BLaER1 (cell line): Measurements from ENCODE around the gene NPAS3.

ENCODE experiments used
- H3K27ac ChIP-seq: shearing (Covaris generic); formaldehyde crosslinking; 2 replicates; pipeline ENCODE4 v1.8.1; 2022
- H3K27me3 ChIP-seq: shearing (Covaris generic); formaldehyde crosslinking; 2 replicates; pipeline ENCODE4 v1.8.1; 2022
- H3K36me3 ChIP-seq: shearing (Covaris generic); formaldehyde crosslinking; 2 replicates; pipeline ENCODE4 v1.8.1; 2022
- H3K4me1 ChIP-seq: shearing (Covaris generic); formaldehyde crosslinking; 2 replicates; pipeline ENCODE4 v1.8.1; 2022
- H3K4me2 ChIP-seq: shearing (Covaris generic); formaldehyde crosslinking; 2 replicates; pipeline ENCODE4 v1.8.1; 2022
- H3K4me3 ChIP-seq: shearing (Covaris generic); formaldehyde crosslinking; 2 replicates; pipeline ENCODE4 v1.8.1; 2022
- H3K9ac ChIP-seq: shearing (Covaris generic); formaldehyde crosslinking; 2 replicates; pipeline ENCODE4 v1.8.1; 2022
- H3K9me3 ChIP-seq: shearing (Covaris generic); formaldehyde crosslinking; 2 replicates; pipeline ENCODE4 v1.8.1; 2022
- H4K20me1 ChIP-seq: shearing (Covaris generic); formaldehyde crosslinking; 2 replicates; pipeline ENCODE4 v1.8.1; 2022
- Cebpa-rat ChIP-seq: shearing (Covaris generic); IDR thresholded peaks from 2 replicates; pipeline ENCODE4 v1.8.1; 2022

Gene NPAS3

DNA sequence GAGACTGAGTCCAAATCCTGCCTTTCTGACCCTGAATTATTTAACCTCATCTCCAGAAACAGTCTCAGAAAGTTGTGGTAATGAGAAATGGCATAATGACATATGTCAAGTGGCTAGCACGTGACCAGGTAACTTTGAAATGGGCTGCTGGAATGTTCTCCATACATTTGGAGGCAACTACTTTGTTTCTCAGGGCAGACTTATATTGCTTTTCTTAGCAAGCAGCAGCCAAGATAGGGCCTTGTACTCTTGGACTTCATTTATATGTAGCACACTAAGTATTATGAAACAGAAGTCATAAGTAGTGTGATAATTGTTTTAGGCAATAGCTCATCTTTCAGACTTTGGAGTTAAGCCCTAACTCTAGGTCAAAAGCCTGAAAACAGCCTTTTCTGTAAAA lies 494.7 kb downstream of the NPAS3 start:
- H3K27ac ChIP-seq = no peak overlapping the region
- H3K36me3 ChIP-seq = no peaks in the 10 kb centered on the region
- no peaks in the 10 kb centered on the region for H4K20me1 ChIP-seq
- H3K4me3 ChIP-seq = no peak overlapping the region
- H3K4me2 ChIP-seq = no peak overlapping the region
- H3K27me3 ChIP-seq = no peaks in the 10 kb centered on the region
- H3K4me1 ChIP-seq = peaks cover 17% of the 10 kb centered on the region
- no peaks in the 10 kb centered on the region for H3K9me3 ChIP-seq
- no peak overlapping the region for H3K9ac ChIP-seq
- no peak for TF ChIP-seq Cebpa-rat

DNA sequence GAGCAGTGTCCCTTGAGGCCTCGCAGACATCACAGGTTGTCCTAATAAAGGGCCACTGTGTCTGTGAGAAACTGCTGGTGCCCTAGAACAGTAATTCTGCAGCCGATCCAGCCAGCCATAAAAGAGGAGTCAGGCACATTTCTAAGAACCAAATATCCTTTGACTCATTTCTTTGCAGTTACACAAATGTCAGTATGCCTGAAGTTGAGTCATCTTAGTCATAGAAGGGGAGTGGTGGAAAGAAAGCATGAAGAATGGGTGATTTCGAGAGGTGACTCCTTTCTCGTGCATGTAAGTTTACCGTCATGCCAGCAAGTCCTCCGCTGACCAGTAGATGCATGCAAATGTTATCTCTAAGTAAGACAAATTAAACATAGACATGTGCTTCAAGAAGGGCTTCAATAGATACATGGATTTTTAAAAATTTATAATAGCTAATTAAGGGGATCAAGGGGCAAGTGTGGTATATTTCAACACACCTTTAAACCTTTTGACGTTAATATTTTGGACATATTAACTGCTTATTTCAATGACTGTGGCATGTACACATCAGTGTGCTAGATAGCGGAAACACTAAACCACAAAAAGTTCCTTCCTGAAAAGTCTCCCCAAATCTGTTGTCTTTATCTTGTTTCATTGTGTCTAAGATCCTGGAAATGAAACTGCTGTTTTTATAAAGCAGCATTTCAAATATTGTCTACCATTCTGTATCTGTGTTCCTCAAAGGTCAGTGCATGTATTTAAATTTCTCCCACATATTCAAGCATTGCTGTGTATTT lies 497.4 kb downstream of the NPAS3 start:
- no peak overlapping the region for H3K4me3 ChIP-seq
- no peak overlapping the region for H3K27ac ChIP-seq
- no peak overlapping the region for H3K9ac ChIP-seq
- H3K4me2 ChIP-seq = peak overlapping the region; percentile 41
- H3K4me1 ChIP-seq = peaks cover 17% of the 10 kb centered on the region
- no peaks in the 10 kb centered on the region for H3K9me3 ChIP-seq
- H3K36me3 ChIP-seq = no peaks in the 10 kb centered on the region
- H4K20me1 ChIP-seq = no peaks in the 10 kb centered on the region
- no peak for TF ChIP-seq Cebpa-rat
- no peaks in the 10 kb centered on the region for H3K27me3 ChIP-seq

DNA sequence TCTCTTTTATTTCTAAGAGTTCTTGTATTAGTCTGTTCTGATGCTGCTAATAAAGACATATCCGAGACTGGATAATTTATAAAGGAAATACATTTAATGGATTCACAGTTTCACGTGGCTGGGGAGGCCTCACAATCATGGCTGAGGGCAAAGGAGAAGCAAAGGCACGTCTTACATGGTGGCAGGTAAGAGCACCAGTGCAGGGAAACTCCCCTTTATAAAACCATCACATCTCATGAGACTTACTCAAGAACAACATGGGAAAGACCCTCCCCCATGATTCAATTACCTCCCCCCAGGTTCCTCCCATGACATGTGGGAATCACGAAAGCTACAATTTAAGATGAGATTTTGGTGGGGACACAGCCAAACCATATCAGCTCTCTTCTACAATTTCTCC lies 503.0 kb downstream of the NPAS3 start:
- Histone ChIP-seq H3K4me2 (no peak overlapping the region), H4K20me1 (no peaks in the 10 kb centered on the region), H3K27ac (no peak overlapping the region), H3K4me1 (peaks cover 5% of the 10 kb centered on the region), H3K36me3 (no peaks in the 10 kb centered on the region), H3K4me3 (no peak overlapping the region), H3K9ac (no peak overlapping the region), H3K9me3 (peaks cover 12% of the 10 kb centered on the region), H3K27me3 (no peaks in the 10 kb centered on the region)
- TF ChIP-seq Cebpa-rat = no peak

DNA sequence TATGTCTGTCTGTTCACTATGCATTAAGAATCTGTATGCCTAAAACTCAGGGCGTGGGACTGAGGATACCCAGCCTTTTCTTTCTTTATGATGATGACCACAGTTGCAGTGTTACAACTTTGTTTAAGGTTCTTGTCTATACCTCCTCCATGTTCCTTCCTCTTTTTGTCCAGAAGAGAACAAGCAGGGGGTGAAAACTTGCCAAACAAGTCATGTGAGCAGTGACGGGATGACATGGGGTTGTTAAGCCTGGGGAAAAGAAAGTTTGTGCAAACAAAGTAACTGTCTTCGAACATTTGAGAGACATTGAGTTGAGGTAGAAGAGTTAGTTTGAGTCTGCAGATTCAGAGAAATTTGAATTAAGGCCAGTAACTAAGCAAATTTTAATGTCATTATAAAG lies 505.5 kb downstream of the NPAS3 start:
- TF ChIP-seq Cebpa-rat = no peak
- H4K20me1 ChIP-seq = no peaks in the 10 kb centered on the region
- H3K9me3 ChIP-seq = peaks cover 12% of the 10 kb centered on the region
- H3K27me3 ChIP-seq = no peaks in the 10 kb centered on the region
- no peaks in the 10 kb centered on the region for H3K4me1 ChIP-seq
- H3K36me3 ChIP-seq = no peaks in the 10 kb centered on the region
- no peak overlapping the region for H3K9ac ChIP-seq
- no peak overlapping the region for H3K4me2 ChIP-seq
- no peak overlapping the region for H3K4me3 ChIP-seq
- no peak overlapping the region for H3K27ac ChIP-seq

DNA sequence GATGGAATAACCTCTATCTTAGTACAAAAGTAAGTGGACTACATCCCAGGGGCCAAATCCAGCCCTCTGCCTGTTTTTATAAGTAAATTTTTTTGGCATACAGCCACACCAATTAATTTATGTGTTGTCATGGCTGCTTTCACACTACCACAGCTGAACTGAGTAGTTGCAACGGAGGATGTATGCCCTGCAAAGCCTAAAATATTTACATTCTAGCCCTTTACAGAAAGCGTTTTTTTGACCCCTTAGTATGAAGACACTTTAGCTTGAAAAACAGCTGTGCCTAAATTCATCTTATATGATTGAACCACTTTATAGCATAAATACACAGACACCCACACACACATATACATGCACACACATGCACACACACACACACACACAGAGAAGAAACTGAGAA lies 510.6 kb downstream of the NPAS3 start:
- Histone ChIP-seq H3K4me2 (no peak overlapping the region), H3K4me3 (no peak overlapping the region), H3K9ac (no peak overlapping the region), H3K9me3 (no peaks in the 10 kb centered on the region), H3K36me3 (no peaks in the 10 kb centered on the region), H3K27me3 (no peaks in the 10 kb centered on the region), H3K4me1 (no peaks in the 10 kb centered on the region), H4K20me1 (no peaks in the 10 kb centered on the region), H3K27ac (no peak overlapping the region)
- TF ChIP-seq Cebpa-rat = no peak

DNA sequence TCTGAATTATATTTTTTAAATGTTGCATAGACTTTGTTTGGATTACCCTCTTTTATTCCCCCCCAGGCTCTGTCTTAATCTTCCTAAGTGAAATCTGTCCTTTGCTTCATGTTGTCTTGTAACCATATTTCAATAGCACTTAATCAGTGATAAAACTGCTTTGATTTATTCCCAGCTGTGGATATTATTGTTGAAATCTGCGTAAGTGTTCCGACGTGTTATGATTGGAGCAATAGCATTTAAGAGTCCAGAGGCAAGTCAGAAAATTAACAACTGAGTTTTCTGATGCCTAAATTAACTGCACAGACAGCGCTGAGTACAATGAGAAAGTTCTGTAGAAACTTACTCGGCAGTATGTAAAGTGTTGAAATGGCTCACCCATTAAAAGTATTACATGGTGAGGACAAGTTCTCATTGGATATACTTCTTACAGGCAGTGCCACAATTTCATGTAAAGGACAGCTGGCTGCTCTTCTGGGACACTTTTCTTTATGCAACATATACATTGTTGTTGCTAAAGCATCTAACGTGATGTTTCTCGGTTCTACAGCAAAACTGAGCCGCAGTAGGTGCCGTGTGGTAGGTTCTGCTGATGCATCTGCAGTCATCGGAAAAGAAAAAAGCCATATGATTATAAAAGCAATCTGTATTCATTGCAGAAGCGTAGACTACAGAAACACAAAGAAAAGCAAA lies 511.2 kb downstream of the NPAS3 start:
- H3K4me1 ChIP-seq = no peaks in the 10 kb centered on the region
- H3K27ac ChIP-seq = no peak overlapping the region
- no peaks in the 10 kb centered on the region for H3K27me3 ChIP-seq
- H3K36me3 ChIP-seq = no peaks in the 10 kb centered on the region
- TF ChIP-seq Cebpa-rat = no peak
- H3K4me3 ChIP-seq = no peak overlapping the region
- H3K9me3 ChIP-seq = no peaks in the 10 kb centered on the region
- no peak overlapping the region for H3K9ac ChIP-seq
- no peaks in the 10 kb centered on the region for H4K20me1 ChIP-seq
- H3K4me2 ChIP-seq = no peak overlapping the region

DNA sequence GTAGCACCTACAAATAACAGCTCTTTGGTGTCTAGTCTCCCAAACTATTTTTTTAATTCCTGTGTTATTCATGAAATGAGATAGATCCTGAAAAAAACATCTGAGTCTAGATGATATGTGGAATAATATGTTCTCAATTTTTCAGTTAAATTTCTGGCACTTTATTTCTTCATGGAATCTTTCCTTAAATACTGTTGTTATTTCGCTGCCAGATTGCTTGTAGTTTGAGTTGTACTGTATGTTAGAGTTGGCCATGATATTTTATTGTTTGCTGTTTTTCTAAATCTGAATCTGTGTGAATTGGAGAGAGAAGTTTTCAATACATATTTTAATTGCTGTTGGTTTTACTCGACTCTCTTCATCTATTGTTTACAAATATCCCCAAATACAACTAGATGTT lies 511.7 kb downstream of the NPAS3 start:
- H3K27me3 ChIP-seq = no peaks in the 10 kb centered on the region
- no peaks in the 10 kb centered on the region for H3K9me3 ChIP-seq
- no peak overlapping the region for H3K9ac ChIP-seq
- H3K4me3 ChIP-seq = no peak overlapping the region
- no peak overlapping the region for H3K27ac ChIP-seq
- H3K36me3 ChIP-seq = no peaks in the 10 kb centered on the region
- no peak overlapping the region for H3K4me2 ChIP-seq
- H4K20me1 ChIP-seq = no peaks in the 10 kb centered on the region
- no peaks in the 10 kb centered on the region for H3K4me1 ChIP-seq
- no peak for TF ChIP-seq Cebpa-rat

DNA sequence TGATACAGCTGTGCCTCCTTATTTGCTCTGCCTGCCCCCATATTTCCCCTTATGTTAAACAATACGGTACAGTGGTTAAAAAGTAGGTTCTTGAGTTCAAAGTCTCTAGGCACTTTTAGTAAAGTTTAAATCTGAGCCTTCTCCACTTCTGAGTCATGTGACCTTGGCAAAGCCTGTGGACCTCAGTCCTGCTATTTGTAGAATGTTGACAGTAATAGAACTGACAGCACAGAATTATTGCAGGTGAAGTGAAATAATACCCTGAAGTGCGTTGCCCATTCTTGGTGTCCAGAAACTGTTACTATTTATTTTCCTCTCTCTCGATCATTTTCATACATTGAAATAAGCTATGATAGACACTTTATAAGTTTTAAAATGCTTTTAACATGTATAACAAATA lies 512.5 kb downstream of the NPAS3 start:
- Histone ChIP-seq H3K4me1 (no peaks in the 10 kb centered on the region), H3K27ac (no peak overlapping the region), H3K4me2 (no peak overlapping the region), H3K27me3 (no peaks in the 10 kb centered on the region), H3K4me3 (no peak overlapping the region), H3K36me3 (no peaks in the 10 kb centered on the region), H4K20me1 (no peaks in the 10 kb centered on the region), H3K9me3 (no peaks in the 10 kb centered on the region), H3K9ac (no peak overlapping the region)
- no peak for TF ChIP-seq Cebpa-rat

DNA sequence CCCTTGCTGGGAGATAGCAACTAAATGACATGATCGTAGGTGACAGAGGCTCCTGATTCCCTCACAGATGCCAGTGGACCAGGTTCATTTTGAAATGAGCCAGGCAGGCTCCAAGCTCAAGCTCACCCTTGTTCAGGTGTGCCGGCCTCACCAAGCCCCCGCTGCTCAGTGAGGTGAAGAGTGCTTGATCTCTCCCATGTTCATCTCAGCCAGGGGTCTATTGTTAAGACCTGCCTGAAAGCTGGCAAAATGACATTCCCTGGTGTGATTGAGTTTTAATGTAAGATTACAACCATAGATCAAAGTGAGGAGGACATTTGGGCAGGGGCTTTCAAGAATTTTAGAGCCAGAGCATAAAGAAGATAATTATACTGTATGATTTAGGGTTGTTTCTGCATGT lies 514.3 kb downstream of the NPAS3 start:
- H4K20me1 ChIP-seq = no peaks in the 10 kb centered on the region
- H3K9me3 ChIP-seq = no peaks in the 10 kb centered on the region
- TF ChIP-seq Cebpa-rat = no peak
- H3K36me3 ChIP-seq = no peaks in the 10 kb centered on the region
- H3K4me2 ChIP-seq = no peak overlapping the region
- H3K27me3 ChIP-seq = no peaks in the 10 kb centered on the region
- no peak overlapping the region for H3K4me3 ChIP-seq
- no peak overlapping the region for H3K9ac ChIP-seq
- H3K4me1 ChIP-seq = no peaks in the 10 kb centered on the region
- no peak overlapping the region for H3K27ac ChIP-seq

DNA sequence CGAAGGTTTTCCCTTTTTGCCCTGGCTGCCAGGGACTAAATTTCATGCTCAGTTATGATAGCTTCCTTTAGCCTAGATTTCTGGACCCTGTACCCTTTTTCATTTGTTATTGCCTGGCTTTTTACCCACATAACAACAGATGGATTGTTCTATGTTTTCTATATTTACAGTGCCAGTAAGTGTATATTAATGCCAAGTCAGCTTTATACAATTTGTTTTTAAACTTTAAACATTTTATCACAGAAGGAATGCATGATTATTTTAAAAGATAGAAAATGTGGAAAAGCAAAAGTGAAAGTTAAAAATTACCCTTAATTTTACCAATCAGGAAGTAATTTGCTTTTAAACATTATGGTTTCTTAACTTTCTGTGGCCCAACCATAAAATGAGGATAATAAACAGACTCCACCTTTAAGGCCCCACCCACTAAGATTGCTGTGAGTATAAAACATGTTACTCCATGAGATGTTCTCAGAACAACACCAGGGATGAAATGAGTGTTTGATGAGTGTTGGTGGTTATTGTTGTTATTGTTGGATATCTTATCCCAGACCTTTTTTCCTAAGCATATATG lies 515.4 kb downstream of the NPAS3 start:
- Histone ChIP-seq H3K4me3 (no peak overlapping the region), H3K4me2 (no peak overlapping the region), H3K4me1 (no peaks in the 10 kb centered on the region), H3K9ac (no peak overlapping the region), H3K9me3 (no peaks in the 10 kb centered on the region), H3K36me3 (no peaks in the 10 kb centered on the region), H4K20me1 (no peaks in the 10 kb centered on the region), H3K27me3 (no peaks in the 10 kb centered on the region), H3K27ac (no peak overlapping the region)
- TF ChIP-seq Cebpa-rat = no peak
